Mesothelial cell of epicardium (in vitro differentiated cells): ENCODE measurements around the gene FAM89B. TPM values are rescaled to one million over a fixed set of nuclear protein-coding genes. Genes with fewer than 3 reads are reported as not detected.

Experiments
- DNase-seq, 2 experiments: peaks; one replicate each; pipeline ENCODE4 v3.0.0; 2021; ENCODE audit warnings: low spot score in 2 of 2; ENCODE audit not compliant: unreplicated experiment in 2 of 2
- H3K27ac Mint-ChIP-seq: 2 replicates; pipeline ENCODE4 v1.8.0; 2021; ENCODE audit warnings: mixed read lengths
- H3K27me3 Mint-ChIP-seq: 2 replicates; pipeline ENCODE4 v1.8.0; 2021; ENCODE audit warnings: low read depth, mixed read lengths
- H3K36me3 Mint-ChIP-seq: 2 replicates; pipeline ENCODE4 v1.8.0; 2021; ENCODE audit warnings: mixed read lengths
- H3K4me1 Mint-ChIP-seq: 2 replicates; pipeline ENCODE4 v1.8.0; 2021; ENCODE audit warnings: mixed read lengths
- H3K4me3 Mint-ChIP-seq: 2 replicates; pipeline ENCODE4 v1.8.0; 2021; ENCODE audit warnings: mild to moderate bottlenecking, moderate library complexity, mixed read lengths
- H3K9me3 Mint-ChIP-seq: 2 replicates; pipeline ENCODE4 v1.8.0; 2021; ENCODE audit warnings: mixed read lengths
- CTCF ChIP-seq: fragments of 200-600 bp; sonication (generic); IDR thresholded peaks from one replicate; pipeline ENCODE4 v1.5.0; 2021; ENCODE audit warnings: antibody characterized with exemption; ENCODE audit not compliant: unreplicated experiment
- total RNA-seq: library from RNA; stranded (reverse); gene quantifications from 3 replicates; pipeline ENCODE4 v1.2.1, GENCODE V29; 2021

FAM89B gene
- total RNA-seq, 1 donor from 2014 or later = 57.6 TPM

- Mint-ChIP-seq H3K36me3 (peaks cover 7% of the 10 kb centered on the region), H3K9me3 (no peaks in the 10 kb centered on the region), H3K4me3 (no peak overlapping the region), H3K27me3 (peaks cover 7% of the 10 kb centered on the region), H3K27ac (no peak overlapping the region), H3K4me1 (peaks cover 10% of the 10 kb centered on the region)
- no peak for TF ChIP-seq CTCF
- DNase-seq = no peak
Observed at GRCh38 chr11:65580756-65581155, 8.4 kb downstream of the FAM89B start.

GRCh38 chr11:65581928-65582327 lies 9.6 kb downstream of the FAM89B start:
- DNase-seq = no peak
- Mint-ChIP-seq H3K27ac (no peak overlapping the region), H3K4me3 (no peak overlapping the region), H3K9me3 (no peaks in the 10 kb centered on the region), H3K36me3 (peaks cover 7% of the 10 kb centered on the region), H3K27me3 (peaks cover 5% of the 10 kb centered on the region), H3K4me1 (peaks cover 5% of the 10 kb centered on the region)
- TF ChIP-seq CTCF = no peak

DNA sequence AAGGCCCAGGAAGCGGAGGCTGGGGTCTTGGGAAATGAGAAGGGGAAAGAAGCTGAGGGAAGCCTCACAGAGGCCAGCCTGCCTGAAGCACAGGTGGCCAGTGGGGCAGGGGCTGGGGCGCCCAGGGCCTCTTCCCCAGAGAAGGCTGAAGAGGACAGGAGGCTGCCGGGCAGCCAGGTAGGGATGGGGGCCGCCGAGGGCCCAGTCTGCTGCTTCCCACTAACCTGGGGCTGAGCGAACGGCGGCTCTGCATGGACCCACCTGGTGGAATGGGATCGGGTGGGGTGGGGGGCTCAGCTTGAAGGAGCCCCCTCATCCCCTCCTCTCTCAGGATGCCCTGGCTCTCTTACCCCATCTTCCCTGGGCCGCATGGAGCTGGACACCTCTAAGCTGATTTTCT lies 11.3 kb downstream of the FAM89B start:
- H3K36me3 Mint-ChIP-seq = peaks cover 7% of the 10 kb centered on the region
- no peak overlapping the region for H3K4me3 Mint-ChIP-seq
- no peak for DNase-seq
- H3K4me1 Mint-ChIP-seq = peaks cover under 1% of the 10 kb centered on the region
- peaks cover 5% of the 10 kb centered on the region for H3K27me3 Mint-ChIP-seq
- no peak for TF ChIP-seq CTCF
- H3K27ac Mint-ChIP-seq = no peak overlapping the region
- H3K9me3 Mint-ChIP-seq = no peaks in the 10 kb centered on the region

GRCh38 chr11:65584106-65584505 lies 11.8 kb downstream of the FAM89B start:
- Mint-ChIP-seq H3K9me3 (no peaks in the 10 kb centered on the region), H3K27ac (no peak overlapping the region), H3K4me3 (no peak overlapping the region), H3K27me3 (peaks cover 5% of the 10 kb centered on the region), H3K4me1 (no peaks in the 10 kb centered on the region), H3K36me3 (peaks cover 7% of the 10 kb centered on the region)
- TF ChIP-seq CTCF = no peak
- DNase-seq = no peak

DNA sequence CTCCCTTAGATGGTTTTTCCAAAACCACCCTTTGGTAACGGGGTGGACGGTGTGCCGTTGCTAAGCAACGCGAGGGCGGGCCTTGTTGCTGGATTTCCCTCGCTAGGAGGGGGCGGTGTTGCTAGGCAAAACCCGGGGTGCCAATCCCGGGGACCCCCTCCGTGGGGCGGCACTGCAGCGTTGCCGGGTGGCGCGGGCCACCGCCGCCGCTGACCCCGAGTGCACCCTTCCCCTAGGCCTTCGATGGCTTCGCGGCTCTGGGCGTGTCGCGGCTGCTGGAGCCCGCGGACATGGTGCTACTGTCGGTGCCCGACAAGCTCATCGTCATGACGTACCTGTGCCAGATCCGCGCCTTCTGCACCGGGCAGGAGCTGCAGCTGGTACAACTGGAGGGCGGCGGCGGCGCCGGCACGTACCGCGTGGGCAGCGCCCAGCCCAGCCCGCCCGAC lies 12.4 kb downstream of the FAM89B start:
- no peak for TF ChIP-seq CTCF
- Mint-ChIP-seq H3K4me3 (no peak overlapping the region), H3K9me3 (no peaks in the 10 kb centered on the region), H3K27me3 (peaks cover 5% of the 10 kb centered on the region), H3K36me3 (peaks cover 6% of the 10 kb centered on the region), H3K4me1 (no peaks in the 10 kb centered on the region), H3K27ac (no peak overlapping the region)
- DNase-seq = no peak
